Measurements from ENCODE around the gene QSOX1. TPM values are rescaled to one million over a fixed set of nuclear protein-coding genes. Genes with fewer than 3 reads are reported as not detected.

QSOX1 gene
- total RNA-seq, 4 donors from 2014 or later = 34.9 to 72.3 (median 51.5) TPM

DNA sequence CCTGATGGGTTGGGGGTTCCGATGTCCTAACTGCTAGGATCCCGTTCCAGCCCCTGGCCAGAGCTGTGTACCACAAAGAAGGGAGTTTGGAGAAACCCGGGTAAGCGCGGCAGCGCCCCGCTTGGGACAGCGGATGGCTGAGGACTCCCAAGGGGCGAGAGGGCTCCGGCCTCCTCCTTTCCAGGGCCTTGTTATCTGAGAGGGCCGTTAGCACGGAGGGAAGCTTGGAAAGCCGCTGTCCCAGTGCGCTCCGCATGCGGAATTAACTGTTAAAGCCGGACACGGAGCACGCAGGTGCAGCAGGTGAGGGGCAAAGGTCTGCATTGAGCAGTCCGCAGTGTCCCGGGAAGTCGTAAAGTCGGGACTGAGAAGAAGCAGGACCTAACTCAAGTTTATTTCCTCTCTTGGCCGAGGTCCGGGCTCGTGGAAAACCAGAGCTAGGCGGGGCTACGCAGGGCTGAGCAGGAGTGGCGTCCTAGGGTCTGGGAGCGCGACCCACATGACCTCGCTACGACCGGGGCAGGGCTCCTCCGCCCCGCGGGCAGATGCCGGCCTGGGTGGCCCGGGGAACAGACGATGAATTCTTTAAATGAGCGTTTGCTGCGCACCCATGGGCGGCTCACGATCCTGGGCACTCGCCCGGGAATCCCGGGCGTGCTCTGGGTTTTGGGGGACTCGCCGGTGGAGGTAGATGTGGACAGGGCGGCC, 79.9 kb downstream of the QSOX1 start:
- peaks cover 2 to 57% (median 20%) of the 10 kb centered on the region in 4 donors for H3K4me1 ChIP-seq
- peak in 2 of 3 donors; percentile 72 to 73 for DNase-seq
- peak overlapping the region in 2 of 4 donors; percentile 18 to 39 for H3K4me3 ChIP-seq
- H3K9me3 ChIP-seq = no peaks in the 10 kb centered on the region
- no peak for TF ChIP-seq POLR2A (IDR thresholded peaks at IDR 0.05)
- TF ChIP-seq, protein P1, sequence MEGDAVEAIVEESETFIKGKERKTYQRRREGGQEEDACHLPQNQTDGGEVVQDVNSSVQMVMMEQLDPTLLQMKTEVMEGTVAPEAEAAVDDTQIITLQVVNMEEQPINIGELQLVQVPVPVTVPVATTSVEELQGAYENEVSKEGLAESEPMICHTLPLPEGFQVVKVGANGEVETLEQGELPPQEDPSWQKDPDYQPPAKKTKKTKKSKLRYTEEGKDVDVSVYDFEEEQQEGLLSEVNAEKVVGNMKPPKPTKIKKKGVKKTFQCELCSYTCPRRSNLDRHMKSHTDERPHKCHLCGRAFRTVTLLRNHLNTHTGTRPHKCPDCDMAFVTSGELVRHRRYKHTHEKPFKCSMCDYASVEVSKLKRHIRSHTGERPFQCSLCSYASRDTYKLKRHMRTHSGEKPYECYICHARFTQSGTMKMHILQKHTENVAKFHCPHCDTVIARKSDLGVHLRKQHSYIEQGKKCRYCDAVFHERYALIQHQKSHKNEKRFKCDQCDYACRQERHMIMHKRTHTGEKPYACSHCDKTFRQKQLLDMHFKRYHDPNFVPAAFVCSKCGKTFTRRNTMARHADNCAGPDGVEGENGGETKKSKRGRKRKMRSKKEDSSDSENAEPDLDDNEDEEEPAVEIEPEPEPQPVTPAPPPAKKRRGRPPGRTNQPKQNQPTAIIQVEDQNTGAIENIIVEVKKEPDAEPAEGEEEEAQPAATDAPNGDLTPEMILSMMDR (IDR thresholded peaks at IDR 0.05) = no peak
- no peak overlapping the region for H3K27ac ChIP-seq
- H3K36me3 ChIP-seq = no peaks in the 10 kb centered on the region
- peaks cover 3 to 88% of the 10 kb centered on the region in 2 donors for H3K27me3 ChIP-seq

GRCh38 chr1:180235077-180235501, 80.4 kb downstream of the QSOX1 start:
- Histone ChIP-seq H3K4me3 (peak overlapping the region in 2 of 4 donors; percentile 18 to 39), H3K4me1 (peaks cover 2 to 51% (median 18%) of the 10 kb centered on the region in 4 donors), H3K27me3 (peaks cover 3 to 82% of the 10 kb centered on the region in 2 donors), H3K27ac (no peak overlapping the region), H3K9me3 (no peaks in the 10 kb centered on the region), H3K36me3 (no peaks in the 10 kb centered on the region)
- TF ChIP-seq POLR2A (IDR thresholded peaks at IDR 0.05) = no peak
- TF ChIP-seq, protein P1 (IDR thresholded peaks at IDR 0.05) = no peak
- DNase-seq = peak in 1 of 3 donors; percentile 54

DNA sequence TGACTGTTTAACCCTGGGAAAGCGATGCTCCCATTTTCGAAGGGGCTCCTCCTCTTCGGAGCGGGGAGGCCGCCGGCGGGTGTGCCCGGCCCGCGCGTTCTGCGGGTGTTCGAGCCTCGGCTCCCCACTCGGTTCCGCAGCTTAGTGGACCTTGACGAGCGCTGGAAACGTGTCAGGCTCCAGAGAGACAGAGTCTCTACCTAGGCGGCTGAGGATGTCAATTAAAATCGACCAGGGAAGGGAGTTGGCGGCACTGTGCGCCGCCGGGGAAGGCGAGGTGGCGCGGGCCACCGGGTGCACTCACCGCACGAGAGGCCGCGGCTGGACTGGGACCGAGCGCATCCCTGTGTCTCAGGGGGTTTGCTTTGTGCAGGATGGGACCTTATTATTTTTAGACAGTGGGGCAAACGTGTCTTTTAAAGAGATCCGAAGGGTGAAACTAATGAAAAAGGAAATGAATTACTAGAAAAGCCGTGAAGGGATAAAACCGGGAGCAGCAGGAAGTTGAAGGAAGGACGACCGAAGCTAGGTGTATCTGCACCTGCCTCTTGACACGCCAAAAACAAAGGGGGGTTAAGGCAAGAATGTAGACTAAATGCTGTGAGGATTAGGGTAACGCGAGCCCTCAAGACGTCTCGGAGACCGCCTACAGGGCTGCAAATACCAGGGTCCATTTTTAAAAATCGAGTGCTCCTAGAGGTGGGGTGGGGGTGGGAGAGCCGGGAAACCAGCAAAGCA, 81.0 kb downstream of the QSOX1 start:
- TF ChIP-seq, protein P1 (IDR thresholded peaks at IDR 0.05) = no peak
- TF ChIP-seq POLR2A (IDR thresholded peaks at IDR 0.05) = no peak
- Histone ChIP-seq H3K27ac (no peak overlapping the region), H3K4me3 (peak overlapping the region in 2 of 4 donors; percentile 18 to 39), H3K9me3 (no peaks in the 10 kb centered on the region), H3K36me3 (no peaks in the 10 kb centered on the region), H3K4me1 (peaks cover 2 to 45% (median 13%) of the 10 kb centered on the region in 4 donors), H3K27me3 (peaks cover 3 to 77% of the 10 kb centered on the region in 2 donors)
- peak in 1 of 3 donors; percentile 38 for DNase-seq

DNA sequence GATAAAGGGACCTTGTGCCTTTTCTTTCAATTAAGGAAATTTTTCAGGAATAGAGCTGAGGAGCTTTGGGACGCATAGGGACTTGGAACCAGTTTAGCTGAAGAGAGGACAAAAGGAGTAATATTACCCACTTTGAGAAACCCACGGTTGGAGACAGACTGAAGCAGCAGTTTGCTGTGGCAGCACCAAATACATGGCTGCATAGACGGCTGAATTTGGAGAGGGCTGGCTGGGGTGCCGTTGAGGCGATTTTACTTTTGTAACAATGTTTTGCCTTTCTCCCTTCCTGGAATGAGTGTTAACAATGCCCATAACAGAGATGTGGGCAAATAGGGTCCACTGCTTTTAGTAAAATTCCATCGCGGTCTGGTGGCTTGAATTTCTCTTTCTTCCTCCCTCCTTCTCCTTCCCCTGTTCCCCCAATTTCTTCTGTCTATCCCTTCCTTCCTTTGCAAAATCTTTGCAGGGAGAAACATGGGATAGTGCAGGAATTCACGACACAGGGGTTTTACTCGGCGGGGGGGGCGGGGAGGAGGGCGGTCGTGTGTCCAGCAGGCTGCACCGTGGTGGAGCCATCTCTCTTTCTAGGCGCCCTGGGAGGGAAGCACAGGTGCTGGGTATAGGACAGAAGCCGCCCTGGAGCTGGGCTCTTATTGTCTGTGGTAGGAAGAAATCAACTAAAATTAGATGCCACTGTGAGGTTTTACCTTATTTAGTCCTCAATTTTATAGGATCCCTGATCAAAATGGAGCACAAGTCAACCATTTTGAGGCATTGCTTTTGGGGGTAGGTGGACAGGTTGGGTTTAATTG, 82.2 kb downstream of the QSOX1 start:
- H3K27me3 ChIP-seq = peaks cover 3 to 64% of the 10 kb centered on the region in 2 donors
- H3K4me3 ChIP-seq = no peak overlapping the region
- TF ChIP-seq POLR2A (IDR thresholded peaks at IDR 0.05) = no peak
- TF ChIP-seq, protein P1 (IDR thresholded peaks at IDR 0.05) = no peak

GRCh38 chr1:180237869-180238476, 83.3 kb downstream of the QSOX1 start:
- H3K4me1 ChIP-seq = peaks cover 0 to 30% (median 6%) of the 10 kb centered on the region in 4 donors
- DNase-seq = no peak
- H3K9me3 ChIP-seq = no peaks in the 10 kb centered on the region
- peaks cover 3 to 55% of the 10 kb centered on the region in 2 donors for H3K27me3 ChIP-seq
- TF ChIP-seq POLR2A (IDR thresholded peaks at IDR 0.05) = no peak
- TF ChIP-seq, protein P1 (IDR thresholded peaks at IDR 0.05) = no peak
- H3K36me3 ChIP-seq = no peaks in the 10 kb centered on the region
- no peak overlapping the region for H3K4me3 ChIP-seq
- no peak overlapping the region for H3K27ac ChIP-seq

More for the DNA sequence above, 82.2 kb downstream of the QSOX1 start:
- no peaks in the 10 kb centered on the region for H3K9me3 ChIP-seq
- H3K27ac ChIP-seq = no peak overlapping the region
- H3K36me3 ChIP-seq = no peaks in the 10 kb centered on the region
- peaks cover 0 to 33% (median 6%) of the 10 kb centered on the region in 4 donors for H3K4me1 ChIP-seq
- DNase-seq = peak in 1 of 3 donors; percentile 28

Data from Peyer's patch (tissue), 4 donors.